HepG2 (cell line): ENCODE data around the gene MLLT10. TPM values are rescaled to one million over a fixed set of nuclear protein-coding genes. Genes with fewer than 3 reads are reported as not detected.

ENCODE experiments used
- ATAC-seq: fragments of 200-7000 bp; cut with Tn5 transposase; 3 replicates; pipeline ENCODE4 v1.9.1; 2020; ENCODE audit warnings: mild to moderate bottlenecking, moderate library complexity
- BruUV-seq: library from RNA; stranded (reverse); fragments of 400-500 nt; replicated peaks from 2 replicates; lab custom pipeline; 2021; lab: Mats Ljungman, UMichigan
- CTCF ChIA-PET: fragments of 300-600 bp; formaldehyde crosslinking; extraction: SDS; loops from one replicate; lab custom pipeline; 2021; ENCODE audit warnings: low total read pairs, inconsistent platforms, low intra/inter-chr PET ratio; lab: Yijun Ruan, JAX
- POLR2A ChIA-PET: fragments of 350-600 bp; sonication (Branson Sonifier 250); formaldehyde crosslinking; loops from one replicate; lab custom pipeline; 2020; ENCODE audit warnings: antibody characterized with exemption, inconsistent platforms; lab: Yijun Ruan, JAX
- DNase-seq: peaks from one replicate; pipeline ENCODE4 v3.0.0-alpha.2; 2015; ENCODE audit warnings: low spot score
- FAIRE-seq: peaks from 3 replicates; lab custom pipeline; 2011; peaks lifted over from hg19 to GRCh38; lab: Jason Lieb, UNC
- H2AFZ ChIP-seq: one replicate; pipeline ENCODE4 v1.6.1; 2011; ENCODE audit warnings: low read length, inconsistent platforms
- H3K27ac ChIP-seq: fragments of 300-600 bp; 3 replicates; pipeline ENCODE4 v1.8.0; 2011; ENCODE audit warnings: mixed run types, mild to moderate bottlenecking, mixed read lengths, low read length, inconsistent platforms; ENCODE audit not compliant: insufficient read depth; ENCODE audit errors: extremely low read length
- H3K27me3 ChIP-seq, 2 experiments: fragments of 200-600 bp in 1 of 2; 2 replicates in 1 of 2; 3 replicates in 1 of 2; pipeline versions ENCODE4 v1.6.0 to v1.8.0; 2011; ENCODE audit warnings: low read length in 2 of 2, mild to moderate bottlenecking in 2 of 2, moderate library complexity in 2 of 2, inconsistent platforms in 1 of 2; ENCODE audit not compliant: insufficient read depth in 2 of 2, control insufficient read depth in 1 of 2
- H3K36me3 ChIP-seq, 2 experiments: fragments of 200-600 bp in 1 of 2; replicated peaks in 1 of 2; 2 replicates in 1 of 2; 3 replicates in 1 of 2; pipeline versions ENCODE4 v1.5.1 to v1.8.0; 2011; ENCODE audit warnings: low read length in 2 of 2, inconsistent platforms in 1 of 2; ENCODE audit not compliant: insufficient read depth in 2 of 2, control insufficient read depth in 1 of 2
- H3K4me1 ChIP-seq: 2 replicates; pipeline ENCODE4 v1.5.1; 2012; ENCODE audit warnings: low read length, inconsistent platforms; ENCODE audit not compliant: insufficient read depth
- H3K4me2 ChIP-seq: 2 replicates; pipeline ENCODE4 v1.6.0; 2011; ENCODE audit warnings: low read depth, low read length, inconsistent platforms
- H3K4me3 ChIP-seq, 3 experiments: fragments of 200-600 bp in 1 of 3; sonication (generic), shearing (Covaris generic) in 1 of 3; replicated peaks in 1 of 3; 2 replicates each; pipeline ENCODE4 v1.5.1; 2011 to 2016; ENCODE audit warnings: low read length in 3 of 3, inconsistent platforms in 2 of 3, low read depth in 2 of 3, mild to moderate bottlenecking in 2 of 3, control low read depth in 1 of 3, mixed read lengths in 1 of 3; ENCODE audit not compliant: insufficient read depth in 1 of 3
- H3K79me2 ChIP-seq: one replicate; pipeline ENCODE4 v1.6.1; 2011; ENCODE audit warnings: low read length, inconsistent platforms; ENCODE audit not compliant: insufficient read depth
- H3K9ac ChIP-seq: 2 replicates; pipeline ENCODE4 v1.6.0; 2011; ENCODE audit warnings: mild to moderate bottlenecking, low read depth, low read length, inconsistent platforms; ENCODE audit not compliant: insufficient read depth
- H3K9me3 ChIP-seq: 2 replicates; pipeline ENCODE4 v1.5.1; 2012; ENCODE audit warnings: mild to moderate bottlenecking, low read length
- H4K20me1 ChIP-seq: 2 replicates; pipeline ENCODE4 v1.6.0; 2011; ENCODE audit warnings: inconsistent platforms, mild to moderate bottlenecking, low read length, moderate library complexity; ENCODE audit not compliant: insufficient read depth
- E2F2 ChIP-seq: sonication (generic); formaldehyde crosslinking; IDR thresholded peaks from 2 replicates; pipeline ENCODE4 v1.4.0; 2020; ENCODE audit warnings: missing genetic modification reagents, borderline replicate concordance
- FOXK2 ChIP-seq: fragments of 450-650 bp; IDR thresholded peaks from 2 replicates; pipeline ENCODE4 v1.6.1; 2016
- GATAD2A ChIP-seq: IDR thresholded peaks from 2 replicates; pipeline ENCODE4 v1.6.1; 2016
- GPN1 ChIP-seq: sonication (generic); formaldehyde crosslinking; IDR thresholded peaks from 2 replicates; pipeline ENCODE4 v1.5.1; 2020; ENCODE audit warnings: missing genetic modification reagents, borderline replicate concordance
- JUN ChIP-seq: sonication (generic); formaldehyde crosslinking; IDR thresholded peaks from 2 replicates; pipeline ENCODE4 v1.4.0; 2020; ENCODE audit warnings: mild to moderate bottlenecking, missing genetic modification reagents
- JUNB ChIP-seq: sonication (generic); formaldehyde crosslinking; IDR thresholded peaks from 2 replicates; pipeline ENCODE4 v1.8.0; 2022; ENCODE audit warnings: missing genetic modification reagents, mild to moderate bottlenecking, borderline replicate concordance
- KDM5B ChIP-seq: sonication (generic); formaldehyde crosslinking; IDR thresholded peaks from 2 replicates; pipeline ENCODE4 v1.4.0; 2020; ENCODE audit warnings: missing genetic modification reagents, mild to moderate bottlenecking, borderline replicate concordance
- KLF15 ChIP-seq: sonication (generic); formaldehyde crosslinking; IDR thresholded peaks from 2 replicates; pipeline ENCODE4 v1.8.1; 2023; ENCODE audit warnings: borderline replicate concordance, mild to moderate bottlenecking, inconsistent platforms, missing genetic modification reagents, mixed read lengths
- MBNL3 ChIP-seq: fragments of 250-450 bp; sonication (Bioruptor Pico); conservative IDR thresholded peaks from 2 replicates; pipeline ENCODE4 v1.8.0; 2022; ENCODE audit warnings: mild to moderate bottlenecking, inconsistent platforms
- PHF21A ChIP-seq: sonication (generic); formaldehyde crosslinking; IDR thresholded peaks from 2 replicates; pipeline ENCODE4 v1.5.0; 2020; ENCODE audit warnings: mild to moderate bottlenecking, missing genetic modification reagents
- STAT5B ChIP-seq: sonication (generic); formaldehyde crosslinking; IDR thresholded peaks from 2 replicates; pipeline ENCODE4 v1.4.0; 2020; ENCODE audit warnings: missing genetic modification reagents
- TBX2 ChIP-seq: sonication (generic); formaldehyde crosslinking; IDR thresholded peaks from 2 replicates; pipeline ENCODE4 v1.5.0; 2020; ENCODE audit warnings: missing genetic modification reagents, mild to moderate bottlenecking, borderline replicate concordance
- YEATS2 ChIP-seq: sonication (generic); formaldehyde crosslinking; IDR thresholded peaks from 2 replicates; pipeline ENCODE4 v1.4.0; 2020; ENCODE audit warnings: missing genetic modification reagents, borderline replicate concordance
- ZNF280D ChIP-seq: sonication (generic); formaldehyde crosslinking; IDR thresholded peaks from 2 replicates; pipeline ENCODE4 v1.5.1; 2020; ENCODE audit warnings: mild to moderate bottlenecking, missing genetic modification reagents
- ZNF770 ChIP-seq: sonication (generic); formaldehyde crosslinking; IDR thresholded peaks from 2 replicates; pipeline ENCODE4 v1.5.0; 2020; ENCODE audit warnings: mild to moderate bottlenecking, missing genetic modification reagents
- ZNF782 ChIP-seq: sonication (generic); formaldehyde crosslinking; IDR thresholded peaks from 2 replicates; pipeline ENCODE4 v1.4.0; 2020; ENCODE audit warnings: missing genetic modification reagents, mild to moderate bottlenecking, borderline replicate concordance
- ZSCAN30 ChIP-seq: sonication (generic); formaldehyde crosslinking; IDR thresholded peaks from 2 replicates; pipeline ENCODE4 v1.5.0; 2020; ENCODE audit warnings: mild to moderate bottlenecking, missing genetic modification reagents
- WGBS: methylation state at CpG from one replicate; pipeline ENCODE4 v1.1.6; 2017; ENCODE audit warnings: low lambda C conversion rate; 5-methylcytosine and 5-hydroxymethylcytosine counted together
- in situ Hi-C: cut with HindIII; loops from 2 replicates; pipeline ENCODE4 v1.10.0; 2017; ENCODE audit warnings: low pct_unique_long_range_greater_than_20kb; ENCODE audit not compliant: extremely low pct_ligation_motif_present
- intact Hi-C: fragments of 100-400 bp; cut with micrococcal nuclease; formaldehyde crosslinking; loops from one replicate; pipeline ENCODE4 v1.10.0; 2022; ENCODE audit not compliant: unreplicated experiment
- polyA plus RNA-seq, 8 experiments: library from polyadenylated mRNA; depleted of rRNA in 3 of 8; stranded (reverse) in 7 of 8; unstranded in 1 of 8; fragments of >200 nt; fragmentation: Illumina TruSeq in 4 of 8; extraction: Trizol in 4 of 8; gene quantifications; 2 replicates each; pipeline versions ENCODE4 v1.2.1 to v1.2.3, GENCODE V29; 2011 to 2016; ENCODE audit warnings: low read depth in 4 of 8, missing spikeins in 1 of 8, mixed read lengths in 1 of 8; ENCODE audit not compliant: insufficient read depth in 1 of 8
- total RNA-seq, 5 experiments: library from RNA; depleted of rRNA; stranded (reverse); fragments of >200 nt; fragmentation: Illumina TruSeq; extraction: Trizol; gene quantifications; 2 replicates each; pipeline ENCODE4 v1.2.3, GENCODE V29; 2016; ENCODE audit warnings: low read depth in 1 of 5

The MLLT10 gene
- total and polyA plus RNA-seq, 2 of the 13 experiments (the other 11 are each of a cell fraction or from before 2014, with no cell fraction given): 51.3 to 84.1 TPM

- no peak overlapping the region for H3K27ac ChIP-seq
- DNase-seq (no peak), ATAC-seq (no peak), FAIRE-seq (no peak)
- TF ChIP-seq TBX2 (CRISPR knock-in tag) (no peak), MBNL3 (CRISPR knock-in tag) (no peak), GPN1 (CRISPR knock-in tag) (no peak), FOXK2 (no peak), E2F2 (CRISPR knock-in tag) (no peak), JUN (no peak), ZNF770 (CRISPR knock-in tag) (no peak), KLF15 (CRISPR knock-in tag) (no peak), PHF21A (CRISPR knock-in tag) (no peak), KDM5B (no peak), ZSCAN30 (CRISPR knock-in tag) (no peak), JUNB (CRISPR knock-in tag) (no peak), YEATS2 (CRISPR knock-in tag) (no peak), STAT5B (no peak), ZNF782 (CRISPR knock-in tag) (no peak), GATAD2A (CRISPR knock-in tag) (no peak), ZNF280D (no peak)
- intact Hi-C loops: no loop called here
- in situ Hi-C loops: no loop called here
- peaks cover 19% of the 10 kb centered on the region for H3K4me1 ChIP-seq
- no peaks in the 10 kb centered on the region for H3K27me3 ChIP-seq
- peaks cover 9% of the 10 kb centered on the region; the same call in 1 of the 2 replicates for H4K20me1 ChIP-seq
- H2AFZ ChIP-seq: no peak overlapping the region
- no peak overlapping the region for H3K4me3 ChIP-seq
- H3K9ac ChIP-seq: no peak overlapping the region
- H3K79me2 ChIP-seq: peaks cover 39% of the 10 kb centered on the region
- no TSS peak for BruUV-seq
- no peaks in the 10 kb centered on the region for H3K9me3 ChIP-seq
- H3K36me3 ChIP-seq: peaks cover 12 to 30% of the 10 kb centered on the region in 2 experiments
- no peak overlapping the region for H3K4me2 ChIP-seq
- ChIA-PET CTCF (no interaction called here), POLR2A (no interaction called here)
- 98% methylated on average over 1 of the region's 1 CpG for WGBS
Measured at GRCh38 chr10:21602313-21602712, 68.3 kb downstream of the MLLT10 start.
